WTC11 (cell line): ENCODE measurements around the gene CENPF.
"Not testable (repeated sequence)": the region's sequence is repeated elsewhere in the genome, so short reads cannot be mapped to it uniquely, and the experiment has no call there.

Experiments
- CREB1 ChIP-seq: sonication (generic); formaldehyde crosslinking; IDR thresholded peaks from 2 replicates; pipeline ENCODE4 v1.8.0; 2023; ENCODE audit warnings: mild to moderate bottlenecking, missing genetic modification reagents
- CTCF ChIP-seq: fragments of 200-600 bp; IDR thresholded peaks from 2 replicates; pipeline ENCODE4 v1.8.0; 2022; ENCODE audit warnings: antibody characterized with exemption
- ETV6 ChIP-seq: sonication (generic); formaldehyde crosslinking; IDR thresholded peaks from 2 replicates; pipeline ENCODE4 v1.8.1; 2022; ENCODE audit warnings: mild to moderate bottlenecking, missing genetic modification reagents
- ZNF423 ChIP-seq: fragments of 250-450 bp; sonication (Bioruptor Pico); IDR thresholded peaks from 2 replicates; pipeline ENCODE4 v2.1.2; 2022; ENCODE audit warnings: mild to moderate bottlenecking, moderate library complexity
- TF ChIP-seq, protein P1 (sequence below): sonication (generic); formaldehyde crosslinking; IDR thresholded peaks from 2 replicates; pipeline ENCODE4 v1.8.0; 2022; ENCODE audit warnings: mild to moderate bottlenecking, missing genetic modification reagents

GRCh38 chr1:214605933-214606925, 3.2 kb downstream of the CENPF start:
- not testable (repeated sequence) for TF ChIP-seq ZNF423 (CRISPR knock-in tag); CTCF; CREB1; ETV6 (CRISPR knock-in tag)
- TF ChIP-seq, protein P1, sequence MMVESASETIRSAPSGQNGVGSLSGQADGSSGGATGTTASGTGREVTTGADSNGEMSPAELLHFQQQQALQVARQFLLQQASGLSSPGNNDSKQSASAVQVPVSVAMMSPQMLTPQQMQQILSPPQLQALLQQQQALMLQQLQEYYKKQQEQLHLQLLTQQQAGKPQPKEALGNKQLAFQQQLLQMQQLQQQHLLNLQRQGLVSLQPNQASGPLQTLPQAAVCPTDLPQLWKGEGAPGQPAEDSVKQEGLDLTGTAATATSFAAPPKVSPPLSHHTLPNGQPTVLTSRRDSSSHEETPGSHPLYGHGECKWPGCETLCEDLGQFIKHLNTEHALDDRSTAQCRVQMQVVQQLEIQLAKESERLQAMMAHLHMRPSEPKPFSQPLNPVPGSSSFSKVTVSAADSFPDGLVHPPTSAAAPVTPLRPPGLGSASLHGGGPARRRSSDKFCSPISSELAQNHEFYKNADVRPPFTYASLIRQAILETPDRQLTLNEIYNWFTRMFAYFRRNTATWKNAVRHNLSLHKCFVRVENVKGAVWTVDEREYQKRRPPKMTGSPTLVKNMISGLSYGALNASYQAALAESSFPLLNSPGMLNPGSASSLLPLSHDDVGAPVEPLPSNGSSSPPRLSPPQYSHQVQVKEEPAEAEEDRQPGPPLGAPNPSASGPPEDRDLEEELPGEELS (CRISPR knock-in tag), result not testable (repeated sequence)
